NOMO-1 (cell line): ENCODE data around the gene MFAP2.
"Not testable (repeated sequence)": the region's sequence is repeated elsewhere in the genome, so short reads cannot be mapped to it uniquely, and the experiment has no call there.

Experiments used
- DNase-seq, 2 experiments: peaks; one replicate each; lab custom pipeline; 2025; ENCODE audit not compliant: unreplicated experiment in 2 of 2; lab: John Stamatoyannopoulos, UW

Gene MFAP2

DNA sequence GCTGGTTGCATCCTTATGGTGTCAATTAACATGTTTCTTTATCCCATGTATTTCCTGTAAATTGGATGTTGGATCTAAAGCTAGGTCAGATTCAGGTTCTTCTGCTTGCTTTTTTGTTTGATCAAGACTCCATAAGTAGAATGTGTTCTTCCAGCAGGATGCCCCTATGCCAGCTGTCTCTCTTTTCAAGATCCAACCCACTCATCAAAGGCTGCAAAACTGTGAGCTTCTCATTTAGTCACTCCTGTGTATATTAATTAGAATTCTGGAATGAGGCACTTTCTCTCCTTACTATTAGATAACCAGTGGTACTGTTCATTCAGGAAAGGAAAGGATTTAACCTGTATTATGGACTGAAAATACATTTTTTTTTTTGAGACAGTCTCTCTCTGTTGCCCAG lies 46.5 kb downstream of the MFAP2 start:
- DNase-seq, result not testable (repeated sequence)

DNA sequence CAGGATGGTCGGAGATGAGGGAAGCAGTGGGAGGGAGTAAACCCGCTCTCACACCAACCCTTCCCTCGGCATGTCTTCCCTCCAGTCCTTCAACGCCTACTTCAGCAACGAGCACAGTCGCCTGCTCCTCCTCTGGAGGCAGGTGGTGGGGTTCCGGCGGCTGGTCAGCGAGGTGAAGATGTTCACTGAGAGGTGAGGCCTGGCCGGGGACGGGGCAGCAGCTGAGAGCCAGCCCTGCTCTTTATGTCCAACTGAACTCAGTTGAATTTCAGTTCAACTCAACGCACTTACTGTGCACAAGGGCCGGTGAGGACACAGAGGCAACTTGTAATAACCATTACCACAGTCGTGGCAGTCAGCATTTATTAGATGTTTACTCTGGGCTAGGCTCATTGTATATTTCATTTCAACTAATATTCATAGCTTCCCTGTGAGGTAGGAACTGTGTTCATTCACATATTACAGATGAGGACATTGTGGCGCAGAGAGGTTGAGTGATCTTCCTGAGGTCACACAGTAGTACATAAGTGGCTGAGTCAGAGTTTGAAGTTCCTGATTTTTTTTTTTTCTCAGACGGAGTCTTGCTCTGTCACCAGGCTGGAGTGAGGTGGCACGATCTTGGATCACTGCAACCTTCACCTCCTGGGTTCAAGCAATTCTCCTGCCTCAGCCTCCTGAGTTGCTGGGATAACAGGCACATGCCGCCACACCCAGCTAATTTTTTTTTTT lies 49.0 kb downstream of the MFAP2 start:
- not testable (repeated sequence) for DNase-seq

DNA sequence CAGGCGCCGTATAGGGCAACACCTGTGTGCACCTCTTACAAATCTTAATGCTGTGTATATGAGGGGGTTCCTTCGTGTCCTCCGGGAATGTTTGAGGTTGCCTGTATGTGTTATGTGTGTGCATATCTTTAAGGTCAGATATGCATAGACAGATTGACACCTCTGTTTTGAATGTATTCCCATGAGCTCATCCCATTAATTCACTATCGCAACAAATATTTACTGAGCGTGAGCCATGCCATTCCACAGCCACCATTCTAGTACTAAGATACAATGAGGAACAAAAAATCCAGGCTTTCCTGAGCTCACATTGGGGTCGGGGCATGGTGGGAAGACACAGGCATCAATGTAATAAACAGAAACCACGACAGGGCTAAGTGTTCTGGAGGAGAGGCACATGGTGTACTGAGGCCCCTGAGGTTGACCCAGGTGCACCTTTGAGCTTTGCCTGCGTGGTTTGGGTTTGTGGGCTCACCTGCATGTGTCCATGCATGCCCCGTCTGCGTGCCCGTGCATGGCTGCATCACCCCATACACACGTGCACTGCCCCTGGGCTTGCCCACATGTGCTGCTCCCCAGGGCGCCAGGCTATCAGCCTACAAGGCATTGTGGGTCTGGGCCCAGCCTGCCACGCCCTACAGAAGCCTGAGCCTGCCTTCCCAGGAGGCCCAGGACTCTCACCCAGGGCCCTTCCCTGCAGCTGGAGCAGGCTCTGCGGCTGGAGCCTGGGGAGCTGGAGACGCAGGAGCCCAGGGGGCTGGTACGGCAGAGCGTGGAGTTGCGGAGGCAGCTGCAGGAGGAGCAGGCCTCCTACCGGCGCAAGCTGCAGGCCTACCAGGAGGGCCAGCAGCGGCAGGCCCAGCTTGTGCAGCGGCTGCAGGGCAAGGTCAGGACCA lies 51.0 kb downstream of the MFAP2 start:
- DNase-seq, result not testable (repeated sequence)

DNA sequence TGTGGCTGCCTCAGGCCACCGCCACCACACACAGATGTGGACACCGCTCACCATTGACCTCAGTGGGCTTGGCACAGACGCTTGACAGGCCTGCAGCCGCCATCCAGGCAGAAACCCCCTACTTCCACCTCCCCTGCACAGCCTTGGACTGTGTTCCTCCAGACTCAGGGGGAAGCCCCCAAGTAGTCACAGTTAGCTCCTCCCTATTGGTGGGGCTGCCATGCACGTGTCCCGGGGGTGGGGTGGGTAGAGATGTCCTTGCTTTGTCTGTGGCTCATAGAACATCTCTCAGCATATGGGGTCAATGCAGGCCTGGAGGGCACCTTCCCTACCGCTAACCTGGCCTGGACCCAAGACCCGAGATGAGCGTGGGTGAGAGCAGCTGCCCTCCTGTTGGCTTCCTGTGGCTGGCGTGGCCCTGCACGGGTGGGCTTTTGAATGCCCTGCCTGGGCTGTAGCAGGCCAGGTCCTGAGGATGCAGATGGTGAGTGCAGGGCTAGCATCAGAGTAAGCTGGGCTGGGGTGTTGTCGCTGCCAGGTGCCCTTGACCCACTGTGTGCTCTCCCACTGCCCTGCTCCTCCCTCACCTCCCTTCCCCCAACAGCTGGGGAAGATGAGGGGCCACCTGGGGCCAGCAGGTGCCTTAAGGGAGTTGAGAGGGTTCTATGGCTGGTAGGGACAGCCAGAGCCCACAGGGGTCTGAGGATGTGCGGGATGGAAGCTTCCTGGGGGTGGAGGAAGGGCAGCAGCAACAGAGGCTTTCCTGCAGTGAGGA lies 52.5 kb downstream of the MFAP2 start:
- DNase-seq, result no peak

DNA sequence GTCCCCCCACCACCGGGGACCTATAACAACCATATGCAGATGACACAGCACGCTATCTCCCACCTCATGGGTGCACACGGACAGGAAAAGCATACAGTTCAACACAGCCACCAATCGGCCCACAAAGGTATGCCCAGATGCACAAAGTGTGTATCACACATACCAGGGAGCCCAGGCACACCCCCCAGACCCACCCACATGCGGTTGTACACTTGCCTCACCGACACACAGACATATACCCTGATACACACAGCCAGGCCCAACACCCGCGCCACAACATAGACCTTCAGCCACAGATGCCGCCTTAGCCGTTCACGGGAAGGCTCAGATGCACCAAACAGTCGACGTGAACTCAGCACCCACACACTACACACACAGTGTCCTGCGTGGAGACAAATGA lies 53.2 kb downstream of the MFAP2 start:
- DNase-seq, result no peak

DNA sequence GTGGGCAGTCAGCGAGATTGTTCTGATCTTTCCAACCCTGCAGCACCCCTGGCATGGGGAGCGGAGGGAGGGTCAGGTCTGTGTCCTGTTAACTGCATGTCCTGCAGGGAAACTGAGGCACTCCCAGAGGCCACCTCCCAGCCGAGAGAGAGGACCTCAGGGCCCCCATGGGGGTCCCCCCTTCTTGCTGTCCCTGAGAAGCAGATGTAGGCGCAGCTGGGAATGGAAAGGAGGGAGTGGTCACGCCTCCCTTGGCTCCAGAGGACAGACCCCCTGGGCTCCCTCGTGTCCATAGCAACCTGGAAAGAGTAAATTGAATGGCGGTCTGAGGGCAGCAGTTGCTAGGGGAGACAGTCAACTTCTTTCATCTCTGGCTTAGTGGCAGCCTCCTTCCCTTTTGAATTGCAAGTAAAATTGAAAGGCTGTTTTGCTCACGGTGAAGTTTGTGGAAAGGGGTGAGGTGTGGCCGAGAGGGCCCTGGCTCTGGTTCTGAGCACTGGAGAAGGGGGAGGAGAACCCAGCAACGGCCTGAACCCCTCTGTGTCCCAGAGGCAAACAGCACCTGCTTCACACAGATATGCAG lies 53.8 kb downstream of the MFAP2 start:
- no peak for DNase-seq

DNA sequence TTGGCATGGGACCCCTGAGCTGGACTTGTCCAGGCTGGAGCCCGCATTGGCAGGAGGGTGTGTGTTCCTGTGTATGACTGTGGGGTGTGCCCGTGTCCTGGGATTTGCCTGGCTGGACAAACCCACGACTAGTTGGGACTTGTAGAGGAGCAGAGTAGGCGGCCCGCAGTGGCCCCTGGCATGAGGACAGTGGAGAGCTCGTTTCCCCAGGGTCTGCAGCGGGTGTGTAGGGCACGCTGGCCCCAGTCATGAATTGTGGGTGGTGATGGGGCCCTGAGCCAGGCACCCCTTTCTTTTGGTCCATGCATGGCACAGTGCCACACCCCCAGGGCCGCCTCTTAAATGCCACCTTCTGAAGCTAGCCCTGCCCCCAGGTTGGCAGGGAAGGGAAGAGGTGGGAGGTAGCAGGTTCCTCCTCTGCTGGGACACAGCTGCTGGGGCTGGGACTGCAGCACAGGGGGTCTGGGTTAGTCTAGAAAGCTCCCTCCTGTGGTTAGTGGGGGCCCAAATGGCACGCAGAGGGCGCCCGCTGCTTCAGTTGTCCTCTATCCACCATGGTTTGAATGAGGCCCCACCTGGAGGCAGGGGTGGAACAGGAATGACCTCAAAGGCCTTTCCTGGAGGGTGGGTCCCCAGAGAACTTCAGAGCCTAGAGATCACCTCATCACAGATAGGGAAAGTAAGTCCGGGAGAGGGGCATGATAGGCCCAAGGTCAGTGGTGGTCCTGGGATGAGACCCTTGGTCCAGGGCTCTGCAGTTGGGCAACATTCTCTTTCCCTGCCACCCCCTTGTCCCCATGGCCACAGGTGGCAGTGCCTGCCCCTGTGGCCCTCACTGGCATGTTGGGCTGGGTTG lies 54.6 kb downstream of the MFAP2 start:
- DNase-seq, result no peak

DNA sequence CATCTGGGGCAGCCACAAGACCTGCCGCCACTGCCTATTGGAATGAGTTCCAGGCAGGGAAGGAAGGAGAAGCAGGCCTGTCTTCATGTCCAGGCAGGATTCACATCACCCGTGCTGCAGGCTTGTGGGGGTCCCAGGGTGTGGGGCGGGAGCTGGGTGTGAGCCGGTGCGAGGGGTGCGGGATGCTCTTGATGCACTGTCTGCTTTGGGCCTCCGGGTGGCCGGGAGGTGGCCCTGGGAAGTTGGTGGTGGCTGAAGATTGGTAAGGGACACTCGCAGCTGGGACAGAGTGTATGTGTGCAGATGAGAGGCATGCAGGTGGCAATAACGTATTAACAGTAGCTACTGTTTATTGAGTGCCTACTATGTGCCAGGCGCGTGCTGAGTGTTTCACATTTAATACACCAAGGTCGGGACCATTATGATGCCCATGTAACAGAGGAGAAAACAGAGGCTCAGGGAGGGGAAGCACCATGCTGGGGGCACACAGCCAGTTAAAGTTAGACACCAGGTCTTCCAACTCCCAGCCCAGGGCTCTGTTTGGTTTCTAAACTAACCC lies 55.4 kb downstream of the MFAP2 start:
- no peak for DNase-seq
